WTC11 (cell line): ENCODE measurements around the gene KCTD18. TPM values are rescaled to one million over a fixed set of nuclear protein-coding genes. Genes with fewer than 3 reads are reported as not detected.

Source experiments
- ATAC-seq: fragments of 200-7000 bp; cut with Tn5 transposase; 2 replicates; pipeline ENCODE4 v1.10.0; 2021; ENCODE audit warnings: mild to moderate bottlenecking, moderate library complexity
- CTCF ChIA-PET: fragments of 300-600 bp; sonication (Branson Sonifier 250); formaldehyde crosslinking; loops from one replicate; lab custom pipeline; 2021; ENCODE audit warnings: antibody characterized with exemption; lab: Charles Lee
- POLR2A ChIA-PET: fragments of 350-600 bp; sonication (Branson Sonifier 250); formaldehyde crosslinking; loops from one replicate; lab custom pipeline; 2021; ENCODE audit warnings: antibody characterized with exemption; lab: Charles Lee
- DNase-seq: peaks from one replicate; pipeline ENCODE4 v3.0.0; 2021; ENCODE audit warnings: low spot score
- H3K27ac Mint-ChIP-seq: 2 replicates; pipeline ENCODE4 v1.8.0; 2021; ENCODE audit warnings: mixed read lengths
- H3K27me3 Mint-ChIP-seq: 2 replicates; pipeline ENCODE4 v1.8.0; 2021; ENCODE audit warnings: low read depth, mild to moderate bottlenecking, moderate library complexity, mixed read lengths
- H3K36me3 Mint-ChIP-seq: 2 replicates; pipeline ENCODE4 v1.8.0; 2021; ENCODE audit warnings: mixed read lengths
- H3K4me1 Mint-ChIP-seq: 2 replicates; pipeline ENCODE4 v1.8.0; 2022; ENCODE audit warnings: mixed read lengths
- H3K4me3 Mint-ChIP-seq: 2 replicates; pipeline ENCODE4 v1.8.0; 2021; ENCODE audit warnings: mild to moderate bottlenecking, moderate library complexity, mixed read lengths
- H3K9me3 Mint-ChIP-seq: 2 replicates; pipeline ENCODE4 v1.8.0; 2021; ENCODE audit warnings: mixed read lengths
- ATF2 ChIP-seq: sonication (generic); formaldehyde crosslinking; IDR thresholded peaks from 2 replicates; pipeline ENCODE4 v1.8.1; 2022; ENCODE audit warnings: low read depth, missing genetic modification reagents, borderline replicate concordance
- CTCF ChIP-seq: fragments of 200-600 bp; IDR thresholded peaks from 2 replicates; pipeline ENCODE4 v1.8.0; 2022; ENCODE audit warnings: antibody characterized with exemption
- E2F5 ChIP-seq: sonication (generic); formaldehyde crosslinking; IDR thresholded peaks from 2 replicates; pipeline ENCODE4 v1.8.1; 2022; ENCODE audit warnings: mild to moderate bottlenecking, moderate library complexity, missing genetic modification reagents
- ERG ChIP-seq: fragments of 250-450 bp; sonication (Bioruptor Pico); IDR thresholded peaks from 2 replicates; pipeline ENCODE4 v1.8.0; 2021; ENCODE audit warnings: mild to moderate bottlenecking
- FOXJ3 ChIP-seq: sonication (generic); formaldehyde crosslinking; IDR thresholded peaks from 2 replicates; pipeline ENCODE4 v1.9.0; 2021; ENCODE audit warnings: missing genetic modification reagents, mild to moderate bottlenecking, borderline replicate concordance
- GABPB1 ChIP-seq: sonication (generic); formaldehyde crosslinking; IDR thresholded peaks from 2 replicates; pipeline ENCODE4 v1.8.1; 2023; ENCODE audit warnings: mild to moderate bottlenecking, missing genetic modification reagents
- HMGXB4 ChIP-seq: sonication (generic); formaldehyde crosslinking; IDR thresholded peaks from 2 replicates; pipeline ENCODE4 v1.8.1; 2023; ENCODE audit warnings: mild to moderate bottlenecking, moderate library complexity, missing genetic modification reagents
- RELA ChIP-seq: sonication (generic); formaldehyde crosslinking; IDR thresholded peaks from 2 replicates; pipeline ENCODE4 v1.8.1; 2022; ENCODE audit warnings: missing genetic modification reagents, mild to moderate bottlenecking, borderline replicate concordance
- SMAD3 ChIP-seq: sonication (generic); formaldehyde crosslinking; IDR thresholded peaks from 2 replicates; pipeline ENCODE4 v1.8.0; 2022; ENCODE audit warnings: missing genetic modification reagents, mild to moderate bottlenecking, borderline replicate concordance
- SMAD4 ChIP-seq: sonication (generic); formaldehyde crosslinking; IDR thresholded peaks from 2 replicates; pipeline ENCODE4 v1.8.0; 2022; ENCODE audit warnings: mild to moderate bottlenecking, missing genetic modification reagents
- TEAD1 ChIP-seq: sonication (generic); formaldehyde crosslinking; IDR thresholded peaks from 2 replicates; pipeline ENCODE4 v1.8.0; 2022; ENCODE audit warnings: mild to moderate bottlenecking, missing genetic modification reagents
- TEAD4 ChIP-seq: sonication (generic); formaldehyde crosslinking; IDR thresholded peaks from 2 replicates; pipeline ENCODE4 v1.8.0; 2022; ENCODE audit warnings: mild to moderate bottlenecking, missing genetic modification reagents
- USF1 ChIP-seq: sonication (generic); formaldehyde crosslinking; IDR thresholded peaks from 2 replicates; pipeline ENCODE4 v1.8.0; 2022; ENCODE audit warnings: mild to moderate bottlenecking, missing genetic modification reagents
- ZNF138 ChIP-seq: sonication (generic); formaldehyde crosslinking; conservative IDR thresholded peaks from 2 replicates; pipeline ENCODE4 v1.8.1; 2022; ENCODE audit warnings: mild to moderate bottlenecking, moderate library complexity, missing genetic modification reagents
- ZNF263 ChIP-seq: sonication (generic); formaldehyde crosslinking; IDR thresholded peaks from 2 replicates; pipeline ENCODE4 v1.8.1; 2022; ENCODE audit warnings: low read depth, mild to moderate bottlenecking, moderate library complexity, missing genetic modification reagents
- ZNF423 ChIP-seq: fragments of 250-450 bp; sonication (Bioruptor Pico); IDR thresholded peaks from 2 replicates; pipeline ENCODE4 v2.1.2; 2022; ENCODE audit warnings: mild to moderate bottlenecking, moderate library complexity
- total RNA-seq: library from RNA; stranded (reverse); gene quantifications from 3 replicates; pipeline ENCODE4 v1.2.3, GENCODE V29; 2021

Gene KCTD18
- total RNA-seq, 1 experiment from 2014 or later, result 4.9 TPM

- TF ChIP-seq SMAD3 (CRISPR knock-in tag) (no peak), GABPB1 (peak; percentile 79), ATF2 (CRISPR knock-in tag) (no peak), FOXJ3 (CRISPR knock-in tag) (no peak), TEAD1 (CRISPR knock-in tag) (peak; percentile 43), RELA (CRISPR knock-in tag) (no peak), TEAD4 (CRISPR knock-in tag) (0 out of 2 replicates have a peak, but pooled peaks have one; percentile 21), ZNF263 (CRISPR knock-in tag) (no peak), ZNF423 (CRISPR knock-in tag) (no peak), ZNF138 (no peak), CTCF (no peak), USF1 (CRISPR knock-in tag) (0 out of 2 replicates have a peak, but pooled peaks have one; percentile 14), SMAD4 (CRISPR knock-in tag) (no peak), HMGXB4 (no peak; the same call in 1 of the 2 replicates)
Observed at GRCh38 chr2:200525882-200526651, 16.2 kb upstream of the KCTD18 start, which contains the start of gene SGO2 (continued).

- ATAC-seq (no peak), DNase-seq (no peak)
- peaks cover 11% of the 10 kb centered on the region for H3K27me3 Mint-ChIP-seq
- CTCF ChIA-PET, result interaction anchor here (0.7 to 2.2 kb wide), 6 partner anchors 16 to 178 kb away, joined by 3 to 9 read pairs (median 4); partner anchors contain the start of genes AOX1 and KCTD18
- POLR2A ChIA-PET, result interaction anchor here (0.6 kb wide), 1 partner anchor 596 kb away, joined by 7 read pairs; no protein-coding TSS in a partner anchor
- H3K9me3 Mint-ChIP-seq, result no peaks in the 10 kb centered on the region
- peaks cover 22% of the 10 kb centered on the region for H3K4me1 Mint-ChIP-seq
- peak overlapping the region; percentile 92 for H3K4me3 Mint-ChIP-seq
- H3K27ac Mint-ChIP-seq, result no peak overlapping the region
- no peaks in the 10 kb centered on the region for H3K36me3 Mint-ChIP-seq
- TF ChIP-seq TEAD4 (CRISPR knock-in tag), result no peak
- TF ChIP-seq E2F5, result no peak
- no peak for TF ChIP-seq ERG (CRISPR knock-in tag)
- no peak for TF ChIP-seq USF1 (CRISPR knock-in tag)
Observed at GRCh38 chr2:200525551-200525881, 15.6 kb upstream of the KCTD18 start.
